22Rv1 (cell line): ENCODE data around the gene CCL27.

Experiments used
- H3K27ac ChIP-seq: fragments of 450-650 bp; 2 replicates; pipeline ENCODE4 v1.5.1; 2017
- ZFX ChIP-seq: fragments of 450-650 bp; IDR thresholded peaks from 2 replicates; pipeline ENCODE4 v1.6.1; 2017; ENCODE audit warnings: antibody characterized with exemption, borderline replicate concordance
- TF ChIP-seq, protein P1 (sequence below): fragments of 450-650 bp; IDR thresholded peaks from 2 replicates; pipeline ENCODE4 v1.5.1; 2017; ENCODE audit warnings: mild to moderate bottlenecking

CCL27 gene

GRCh38 chr9:34664281-34665066 is 2.0 kb upstream of the CCL27 start:
- peak overlapping the region; percentile 86 for H3K27ac ChIP-seq

DNA sequence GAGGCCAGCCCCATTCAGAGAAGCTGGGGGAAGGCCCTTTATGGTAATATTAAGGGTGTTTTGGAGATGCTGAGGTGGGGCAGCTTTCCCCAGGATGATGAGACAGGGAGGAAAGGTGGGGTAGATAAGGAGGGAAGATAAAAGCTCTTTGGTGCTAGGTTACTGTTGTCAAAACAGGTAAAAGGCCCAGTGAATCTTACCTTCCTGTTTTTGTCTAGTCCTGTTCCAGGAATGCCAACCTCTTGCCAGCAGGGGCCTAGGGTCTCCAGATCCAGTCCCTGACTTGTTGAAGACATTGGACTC is 797 bp upstream of the CCL27 start:
- TF ChIP-seq, protein P1, sequence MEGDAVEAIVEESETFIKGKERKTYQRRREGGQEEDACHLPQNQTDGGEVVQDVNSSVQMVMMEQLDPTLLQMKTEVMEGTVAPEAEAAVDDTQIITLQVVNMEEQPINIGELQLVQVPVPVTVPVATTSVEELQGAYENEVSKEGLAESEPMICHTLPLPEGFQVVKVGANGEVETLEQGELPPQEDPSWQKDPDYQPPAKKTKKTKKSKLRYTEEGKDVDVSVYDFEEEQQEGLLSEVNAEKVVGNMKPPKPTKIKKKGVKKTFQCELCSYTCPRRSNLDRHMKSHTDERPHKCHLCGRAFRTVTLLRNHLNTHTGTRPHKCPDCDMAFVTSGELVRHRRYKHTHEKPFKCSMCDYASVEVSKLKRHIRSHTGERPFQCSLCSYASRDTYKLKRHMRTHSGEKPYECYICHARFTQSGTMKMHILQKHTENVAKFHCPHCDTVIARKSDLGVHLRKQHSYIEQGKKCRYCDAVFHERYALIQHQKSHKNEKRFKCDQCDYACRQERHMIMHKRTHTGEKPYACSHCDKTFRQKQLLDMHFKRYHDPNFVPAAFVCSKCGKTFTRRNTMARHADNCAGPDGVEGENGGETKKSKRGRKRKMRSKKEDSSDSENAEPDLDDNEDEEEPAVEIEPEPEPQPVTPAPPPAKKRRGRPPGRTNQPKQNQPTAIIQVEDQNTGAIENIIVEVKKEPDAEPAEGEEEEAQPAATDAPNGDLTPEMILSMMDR: no peak
- H3K27ac ChIP-seq: no peak overlapping the region; the same call in 1 of the 2 replicates

More at GRCh38 chr9:34664281-34665066, 2.0 kb upstream of the CCL27 start:
- TF ChIP-seq, protein P1: peak; percentile 100
- TF ChIP-seq ZFX: no peak

DNA sequence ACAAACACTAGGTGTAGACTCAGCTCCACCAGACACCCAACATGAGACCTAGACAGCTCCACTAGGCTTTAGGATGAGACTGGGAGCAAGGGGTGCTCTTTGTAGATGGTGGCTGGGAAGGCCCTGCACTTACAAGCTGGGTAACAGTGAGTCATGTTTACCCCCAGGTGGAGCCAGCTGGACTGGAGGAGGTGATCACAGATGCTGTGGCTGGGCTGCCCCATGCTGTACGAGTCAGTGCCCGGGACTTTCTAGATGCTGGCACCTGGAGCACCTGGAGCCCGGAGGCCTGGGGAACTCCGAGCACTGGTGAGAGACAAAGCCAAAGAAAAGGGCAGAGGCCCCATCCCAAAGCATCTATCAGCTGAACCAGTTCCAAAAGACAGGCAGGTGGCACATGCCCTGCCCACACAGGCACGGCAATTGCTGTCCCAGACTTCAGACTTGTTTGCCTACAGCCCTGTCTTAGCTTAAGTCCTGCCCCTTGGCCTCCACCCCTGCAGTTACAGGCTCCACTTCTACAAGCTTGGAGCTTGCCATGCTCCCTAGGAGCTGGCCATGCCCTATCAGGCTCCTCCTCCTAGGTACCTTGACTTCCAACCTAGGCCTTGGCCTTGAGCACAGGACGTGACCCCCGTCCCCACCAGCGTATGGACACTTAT is 2.7 kb downstream of the CCL27 start:
- TF ChIP-seq, protein P1: no peak
- no peak for TF ChIP-seq ZFX
- no peak overlapping the region for H3K27ac ChIP-seq

GRCh38 chr9:34658461-34658860 is 4.0 kb downstream of the CCL27 start:
- TF ChIP-seq, protein P1: no peak
- TF ChIP-seq ZFX: no peak
- no peak overlapping the region for H3K27ac ChIP-seq

DNA sequence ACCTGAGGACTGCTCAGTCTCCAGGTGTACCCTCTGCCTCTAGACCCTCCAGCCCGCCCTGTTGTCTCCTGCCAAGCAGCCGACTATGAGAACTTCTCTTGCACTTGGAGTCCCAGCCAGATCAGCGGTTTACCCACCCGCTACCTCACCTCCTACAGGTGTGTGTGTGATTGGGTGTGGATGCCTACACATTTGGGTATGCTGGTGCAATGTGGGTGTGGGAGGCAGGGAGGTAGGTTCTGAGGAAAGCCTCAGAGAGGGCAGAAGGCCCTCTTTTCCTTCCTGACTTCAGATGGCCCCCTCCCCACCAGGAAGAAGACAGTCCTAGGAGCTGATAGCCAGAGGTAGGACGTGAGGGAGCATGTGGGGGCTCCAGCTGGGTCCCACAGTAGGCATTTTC is 5.5 kb downstream of the CCL27 start:
- H3K27ac ChIP-seq: no peak overlapping the region
- no peak for TF ChIP-seq ZFX
- TF ChIP-seq, protein P1: no peak

GRCh38 chr9:34655394-34655793 is 7.1 kb downstream of the CCL27 start:
- TF ChIP-seq, protein P1: no peak
- no peak for TF ChIP-seq ZFX

More at GRCh38 chr9:34655394-34655793, 7.1 kb downstream of the CCL27 start:
- no peak overlapping the region for H3K27ac ChIP-seq
